ENCODE data around the gene RAE1.

The RAE1 gene, protein sequence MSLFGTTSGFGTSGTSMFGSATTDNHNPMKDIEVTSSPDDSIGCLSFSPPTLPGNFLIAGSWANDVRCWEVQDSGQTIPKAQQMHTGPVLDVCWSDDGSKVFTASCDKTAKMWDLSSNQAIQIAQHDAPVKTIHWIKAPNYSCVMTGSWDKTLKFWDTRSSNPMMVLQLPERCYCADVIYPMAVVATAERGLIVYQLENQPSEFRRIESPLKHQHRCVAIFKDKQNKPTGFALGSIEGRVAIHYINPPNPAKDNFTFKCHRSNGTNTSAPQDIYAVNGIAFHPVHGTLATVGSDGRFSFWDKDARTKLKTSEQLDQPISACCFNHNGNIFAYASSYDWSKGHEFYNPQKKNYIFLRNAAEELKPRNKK

DNA sequence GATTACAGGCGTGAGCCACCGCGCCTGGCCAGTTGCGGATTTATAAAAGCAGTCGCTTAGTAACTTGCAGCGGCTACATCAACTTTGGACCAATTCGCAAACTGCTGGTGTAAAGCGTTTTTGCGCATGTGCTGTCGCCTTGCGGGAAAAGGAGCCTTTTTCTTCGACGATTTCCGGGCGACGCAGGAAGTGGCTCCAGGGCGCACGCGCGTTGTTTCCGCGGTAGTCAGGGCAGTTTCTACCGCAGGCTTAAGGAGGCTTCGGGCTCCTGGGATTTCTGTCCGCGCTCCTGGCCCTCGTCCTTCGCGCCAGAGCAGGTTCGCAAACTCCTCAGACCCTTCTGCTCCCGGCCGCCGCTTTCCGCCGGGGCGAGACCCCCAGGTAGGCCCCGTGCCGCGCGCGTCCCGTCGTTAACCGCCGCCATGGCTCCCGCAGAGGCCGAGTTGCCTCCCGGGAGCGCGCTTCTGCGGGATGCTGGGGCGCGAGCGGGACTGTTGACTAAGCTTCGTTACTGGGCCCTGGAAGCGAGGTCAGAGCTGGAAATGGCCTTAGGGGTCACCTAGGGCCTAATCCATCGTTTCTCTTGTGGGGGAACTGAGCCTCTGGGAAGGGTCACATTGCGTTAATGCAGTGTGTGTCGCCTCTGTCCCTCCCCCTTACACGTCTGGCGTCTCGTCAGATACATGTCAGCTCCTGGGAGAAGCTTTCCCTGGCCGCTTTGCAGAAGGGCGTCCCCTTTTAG lies at the start of gene RAE1:
Gene RAE1, plus strand, starts transcription at position 214 of the 742 bp plus-strand sequence. CDS start 2,784 bp downstream, outside the sequence.
- DNase-seq (ENCODE audit: low read depth, low spot score) = peak; percentile 86

DNA sequence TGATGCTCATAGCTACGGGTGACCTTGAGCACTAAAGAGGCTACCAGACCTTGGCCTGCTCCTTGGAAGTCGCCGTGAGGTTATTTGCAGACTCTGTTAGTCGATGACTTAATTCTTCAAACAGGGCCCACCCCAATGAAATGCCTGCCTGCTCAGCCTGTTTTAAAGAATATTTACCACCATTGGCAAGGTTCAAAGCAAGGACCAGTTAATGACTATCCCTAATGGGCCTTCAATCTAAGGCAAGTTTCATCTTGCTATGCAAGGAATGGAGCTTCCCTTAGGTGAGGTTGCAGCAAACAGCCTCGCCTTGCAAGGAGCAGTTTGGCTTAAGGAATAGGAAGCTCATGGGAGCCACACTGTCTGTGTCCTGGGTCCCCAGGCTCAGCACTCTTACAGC lies 44.3 kb upstream of the RAE1 start:
- no peak for DNase-seq (ENCODE audit: low read depth, low spot score)

DNA sequence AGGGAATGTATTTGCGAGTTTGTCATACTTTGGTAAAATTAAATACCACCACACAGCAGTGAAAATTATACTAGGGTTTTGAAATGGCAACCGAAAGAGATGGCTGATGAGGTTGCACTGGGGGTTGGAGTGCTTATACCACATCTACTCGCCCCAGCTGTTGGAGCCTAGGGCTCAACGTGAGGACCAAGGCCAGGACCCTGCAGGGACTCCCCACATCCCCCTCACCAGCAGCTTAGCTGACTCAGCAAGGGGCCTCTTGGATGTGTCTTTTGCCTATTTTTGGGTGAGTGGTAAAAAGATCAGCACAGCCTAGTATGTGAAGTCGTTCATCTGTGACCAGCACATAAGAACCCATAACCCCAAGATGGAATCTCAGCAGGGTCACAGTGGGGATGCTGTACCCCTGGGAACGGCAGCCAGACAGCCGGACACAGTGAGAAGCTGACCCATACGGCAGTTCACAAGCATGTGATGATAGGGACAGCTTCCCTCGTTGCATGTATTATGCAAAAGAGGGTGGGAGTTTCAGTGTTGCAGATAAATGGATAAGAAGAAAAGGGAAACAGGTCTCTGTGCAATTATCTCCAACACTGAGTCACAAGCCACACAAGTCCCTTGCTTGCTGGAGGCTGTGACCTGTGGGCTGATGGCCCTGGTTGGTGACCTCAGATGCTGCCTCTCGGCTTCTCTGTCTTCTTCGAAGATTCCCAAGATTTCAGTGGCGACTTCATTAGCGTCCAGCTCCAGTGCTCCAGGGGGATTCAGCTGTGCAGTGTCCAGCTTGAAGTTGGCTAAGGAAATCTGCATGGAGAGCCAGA lies 42.4 kb upstream of the RAE1 start:
- DNase-seq (ENCODE audit: low read depth, low spot score) = no peak

DNA sequence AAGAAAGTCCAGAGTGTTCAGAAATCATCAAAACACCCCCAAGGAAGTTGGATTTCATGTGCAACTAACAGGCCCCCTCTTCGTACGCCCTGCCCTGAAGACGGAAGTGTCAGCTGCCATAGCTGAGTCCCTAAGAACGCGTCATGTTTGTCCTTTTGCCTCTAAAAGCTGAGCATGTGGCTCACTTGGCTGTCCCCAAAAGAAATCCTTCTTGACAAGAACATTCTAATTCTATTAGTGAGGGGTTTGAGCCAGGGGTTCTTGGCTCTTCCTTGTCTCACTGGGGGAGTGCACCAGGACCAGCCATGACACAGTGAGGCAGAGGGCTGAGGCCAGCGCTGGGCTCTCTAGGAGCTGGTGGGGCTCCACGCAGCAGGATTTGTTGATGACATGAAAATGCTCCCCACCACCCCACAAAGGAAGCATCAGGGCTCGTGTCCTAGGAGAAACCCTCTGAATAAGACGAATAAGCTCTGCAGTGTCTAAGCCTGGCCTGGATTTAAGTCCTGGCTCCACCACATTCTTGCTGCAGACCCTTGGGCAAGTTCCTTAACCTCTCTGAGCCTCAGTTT lies 41.4 kb upstream of the RAE1 start:
- DNase-seq (ENCODE audit: low read depth, low spot score) = no peak

DNA sequence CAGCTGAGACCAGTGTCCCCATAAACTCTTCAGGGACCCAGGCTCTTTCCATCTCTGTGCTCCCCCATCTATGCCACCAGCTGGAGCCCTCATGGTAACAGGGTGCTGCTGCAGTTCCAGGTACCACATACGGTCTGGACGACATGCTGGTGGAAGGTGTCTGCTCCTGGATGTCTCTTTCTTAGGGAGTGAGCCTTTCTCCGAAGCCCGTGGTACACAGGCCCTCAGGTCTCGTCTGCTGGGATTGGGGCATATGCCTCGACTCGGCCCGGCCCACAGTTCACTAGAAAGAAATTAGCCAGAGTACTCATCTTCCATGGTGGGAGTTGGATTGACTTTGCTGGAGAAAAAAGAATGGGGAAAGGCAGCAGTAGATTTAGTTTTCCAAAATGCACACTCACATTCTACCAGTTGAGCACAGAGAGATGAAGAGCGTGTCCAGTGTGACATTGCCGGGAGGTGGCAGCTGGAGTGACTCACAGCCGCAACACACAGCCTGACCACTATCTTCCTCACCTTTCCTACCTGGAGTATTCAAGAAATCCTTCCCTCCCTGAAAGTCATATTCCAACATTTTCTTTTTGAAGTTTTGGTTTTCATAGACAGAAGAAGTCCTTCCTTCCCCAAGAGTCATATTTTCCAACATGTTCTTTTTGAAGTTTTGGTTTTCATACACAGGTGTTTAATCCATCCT lies 40.1 kb upstream of the RAE1 start:
- no peak for DNase-seq (ENCODE audit: low read depth, low spot score)

DNA sequence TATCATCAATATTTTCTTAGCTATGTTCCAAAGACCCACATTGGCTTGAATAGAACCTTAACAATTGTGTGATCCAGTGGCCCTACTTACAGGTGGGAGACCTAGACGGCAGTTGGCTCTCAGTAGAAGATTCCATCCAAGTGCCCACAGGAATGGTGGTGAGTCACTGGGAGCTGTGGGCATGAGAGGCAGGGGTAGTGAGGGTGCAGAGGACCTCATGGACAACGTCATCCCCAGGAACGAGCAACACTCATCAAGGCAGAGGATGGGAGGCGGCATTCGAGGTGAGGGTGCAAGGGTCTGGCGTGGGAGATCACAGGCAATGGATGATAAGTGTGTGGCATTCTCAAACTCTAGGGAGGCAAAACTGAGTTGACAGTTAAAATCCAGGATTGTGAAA lies 38.9 kb upstream of the RAE1 start:
- no peak for DNase-seq (ENCODE audit: low read depth, low spot score)

DNA sequence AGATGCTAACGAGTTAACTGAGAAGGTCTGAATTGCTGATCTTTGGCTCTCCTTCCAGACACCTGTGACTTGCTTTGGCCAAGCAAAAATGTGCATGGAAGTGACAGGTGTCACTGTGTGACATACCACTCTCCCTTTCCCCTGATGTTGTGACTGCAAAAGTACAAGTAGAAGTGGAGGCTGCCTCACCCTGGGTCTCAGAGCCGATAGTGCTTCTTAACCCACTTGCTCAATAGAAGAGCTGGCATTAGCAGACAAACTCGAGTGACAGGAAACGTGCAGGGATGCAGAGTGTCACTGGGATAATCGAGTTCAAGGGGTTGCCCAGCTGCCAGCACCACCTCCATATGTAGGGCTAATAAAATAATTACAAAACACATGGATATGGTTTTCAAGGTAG lies 37.8 kb upstream of the RAE1 start:
- no peak for DNase-seq (ENCODE audit: low read depth, low spot score)

DNA sequence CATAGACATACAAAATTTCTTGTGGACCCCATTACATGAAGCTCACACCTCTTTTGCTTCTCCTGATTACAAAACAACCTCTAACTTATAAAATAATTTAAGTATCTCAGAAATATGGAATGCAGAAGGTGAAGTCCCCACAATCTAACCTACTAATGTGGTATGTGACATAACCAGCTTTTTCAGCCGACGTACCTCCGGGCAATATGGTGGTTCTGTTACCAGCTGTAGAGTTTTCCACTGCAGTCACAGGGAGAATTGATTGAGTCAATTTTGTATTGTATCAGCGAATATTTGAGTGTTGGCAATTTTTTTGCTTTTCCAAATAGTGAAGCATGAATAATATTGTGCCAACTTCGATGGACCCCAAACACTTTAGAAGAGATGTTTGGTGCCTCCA lies 37.1 kb upstream of the RAE1 start:
- DNase-seq (ENCODE audit: low read depth, low spot score) = no peak

DNA sequence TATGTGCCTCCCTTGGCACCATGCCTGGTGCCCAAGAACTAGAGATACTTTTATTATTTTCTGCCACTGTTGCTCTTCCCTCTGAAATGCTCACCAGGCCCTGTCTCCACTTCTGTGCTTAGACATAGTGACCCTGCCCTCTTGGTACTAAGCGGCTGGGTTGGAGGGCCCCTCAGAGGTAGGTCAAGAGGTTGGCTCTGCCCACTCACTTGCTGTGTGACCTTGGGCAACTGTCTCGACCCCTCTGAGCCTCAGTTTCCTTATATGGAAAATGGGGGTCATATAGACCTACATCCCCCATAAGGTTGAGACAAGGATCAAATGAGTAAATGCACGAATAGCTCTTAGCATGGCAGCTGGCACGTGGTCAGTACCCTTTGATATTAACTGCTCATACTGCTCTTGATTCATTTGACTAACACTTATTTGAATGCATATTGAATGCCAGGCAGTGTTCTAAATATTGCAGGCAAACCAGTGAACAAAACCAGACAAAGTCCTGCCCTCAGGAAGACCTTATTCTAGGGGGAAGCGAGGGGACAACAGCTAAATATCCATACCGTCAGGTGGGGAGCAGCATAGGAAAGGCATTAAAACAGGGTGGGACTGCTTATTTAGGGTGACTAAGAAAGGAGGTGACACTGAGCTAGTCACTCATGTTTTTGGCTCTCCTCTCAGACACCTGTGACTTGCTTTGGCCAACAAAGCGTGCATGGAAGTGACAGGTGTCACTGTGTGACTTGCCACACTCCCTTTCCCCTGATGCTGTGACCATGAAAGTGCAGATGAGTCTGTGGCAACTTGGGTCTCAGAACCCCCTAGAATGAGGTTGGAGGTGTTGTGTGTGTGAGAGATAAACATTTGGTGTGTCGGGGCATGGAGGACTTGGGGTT lies 35.7 kb upstream of the RAE1 start:
- DNase-seq (ENCODE audit: low read depth, low spot score) = no peak

DNA sequence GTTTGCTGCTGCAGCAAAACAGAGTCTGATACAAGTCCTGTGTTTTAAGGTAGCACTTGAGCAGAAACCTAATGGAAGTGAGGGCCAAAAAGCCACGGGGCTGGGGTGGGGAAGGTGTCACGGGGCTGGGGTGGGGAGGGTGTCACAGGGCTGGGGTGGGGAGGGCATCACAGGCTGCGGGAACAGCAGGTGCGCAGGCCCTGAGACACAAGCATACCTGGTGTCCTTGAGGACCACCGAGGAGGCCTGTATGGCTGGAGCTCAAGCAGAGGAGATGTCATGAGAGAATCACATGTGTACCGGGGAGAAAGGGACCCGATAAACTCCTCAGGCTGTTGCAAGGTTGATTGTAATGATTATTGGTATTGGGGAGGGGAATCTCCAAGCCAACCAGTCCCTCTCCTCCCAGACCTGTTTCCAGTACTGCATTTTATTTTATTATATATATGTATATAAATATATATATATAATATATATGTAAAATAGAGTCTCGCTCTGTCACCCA lies 35.0 kb upstream of the RAE1 start:
- DNase-seq (ENCODE audit: low read depth, low spot score) = no peak

DNA sequence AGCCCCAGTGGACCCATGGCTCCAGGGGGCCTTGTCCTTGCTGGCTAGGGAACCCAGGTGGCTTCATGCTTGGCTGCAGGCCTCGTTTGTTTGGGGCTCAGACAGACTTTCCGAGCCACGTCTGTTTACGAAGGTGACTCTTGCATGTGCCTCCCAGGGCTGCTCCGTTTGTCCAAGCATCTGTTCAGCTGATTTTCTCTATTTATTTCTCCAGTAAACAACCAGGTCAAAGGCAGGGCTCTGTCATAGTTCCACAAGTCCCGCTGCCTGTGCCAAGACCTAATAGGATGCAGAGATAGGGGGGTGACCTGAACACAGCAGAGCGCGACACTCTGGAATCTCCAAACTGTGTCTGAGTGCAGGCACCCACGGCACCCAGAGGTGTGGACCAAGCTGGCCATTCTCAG lies 34.3 kb upstream of the RAE1 start:
- no peak for DNase-seq (ENCODE audit: low read depth, low spot score)

DNA sequence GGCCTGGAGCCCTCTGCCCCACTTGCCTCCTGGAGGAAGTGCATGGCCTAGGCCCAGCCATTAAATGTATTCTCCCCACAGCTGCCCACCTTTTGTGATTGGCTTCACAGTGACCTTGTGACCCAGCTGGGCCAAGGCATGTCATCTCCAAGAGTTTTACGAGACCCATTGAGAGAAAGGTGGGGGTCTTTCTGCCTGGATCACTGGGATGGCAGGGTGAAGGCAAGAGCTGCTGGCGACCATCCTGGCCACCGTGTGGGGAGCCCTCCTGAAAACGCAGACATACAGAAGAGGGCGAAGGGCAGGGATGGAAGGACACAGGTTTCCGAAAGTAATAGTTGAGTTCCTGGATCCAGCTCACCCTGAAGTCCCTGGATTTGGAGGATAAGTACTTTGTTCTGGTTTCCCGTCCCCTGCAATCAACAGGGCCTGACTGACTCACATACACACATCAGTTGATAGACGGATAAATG lies 33.7 kb upstream of the RAE1 start:
- no peak for DNase-seq (ENCODE audit: low read depth, low spot score)

DNA sequence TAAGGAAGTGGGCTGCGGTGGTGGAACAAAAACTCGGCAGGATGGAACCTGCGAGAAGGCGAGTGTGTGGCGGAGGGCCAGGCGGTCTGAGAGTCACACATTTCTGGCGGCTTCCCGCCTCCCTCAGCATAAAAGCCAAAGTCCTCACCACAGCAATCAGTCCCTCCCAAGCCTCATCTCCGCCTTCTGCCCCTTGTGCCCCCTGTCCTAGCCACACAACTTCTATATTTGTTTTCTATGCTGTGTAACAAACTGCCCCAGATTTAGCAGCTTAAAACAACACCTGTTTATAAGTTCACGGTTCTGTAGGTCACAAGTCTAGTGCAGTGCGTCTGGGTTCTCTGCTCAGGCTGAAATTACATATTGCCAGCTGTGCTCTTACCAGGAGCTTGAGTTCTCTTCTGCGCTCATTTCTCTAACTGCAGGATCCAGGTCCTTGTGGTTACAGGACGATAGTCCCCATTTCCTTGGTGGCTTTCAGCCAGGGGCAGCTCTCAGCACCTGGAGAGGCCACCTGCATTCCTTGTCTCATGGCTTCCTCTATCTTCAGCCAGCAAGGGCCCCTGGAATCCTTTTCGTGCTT lies 33.2 kb upstream of the RAE1 start:
- DNase-seq (ENCODE audit: low read depth, low spot score) = no peak

DNA sequence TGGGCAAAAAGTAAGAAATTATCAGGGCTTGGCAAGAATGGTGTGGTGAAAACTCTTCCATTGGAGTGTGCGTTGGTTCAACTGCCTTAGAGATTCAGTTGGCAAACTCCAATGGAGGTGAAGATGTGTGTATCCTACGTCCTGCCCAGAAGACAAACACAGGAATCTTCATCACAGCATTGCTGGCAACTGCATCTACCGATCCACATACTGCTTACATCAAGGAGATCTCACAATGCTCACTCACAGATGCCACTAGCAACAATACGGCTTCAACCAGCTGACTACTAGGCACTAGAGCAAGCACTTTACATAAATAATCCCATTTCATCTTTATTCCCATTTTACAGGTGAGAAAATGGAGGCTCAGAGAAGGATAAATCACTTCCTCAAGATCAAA lies 31.5 kb upstream of the RAE1 start:
- no peak for DNase-seq (ENCODE audit: low read depth, low spot score)

DNA sequence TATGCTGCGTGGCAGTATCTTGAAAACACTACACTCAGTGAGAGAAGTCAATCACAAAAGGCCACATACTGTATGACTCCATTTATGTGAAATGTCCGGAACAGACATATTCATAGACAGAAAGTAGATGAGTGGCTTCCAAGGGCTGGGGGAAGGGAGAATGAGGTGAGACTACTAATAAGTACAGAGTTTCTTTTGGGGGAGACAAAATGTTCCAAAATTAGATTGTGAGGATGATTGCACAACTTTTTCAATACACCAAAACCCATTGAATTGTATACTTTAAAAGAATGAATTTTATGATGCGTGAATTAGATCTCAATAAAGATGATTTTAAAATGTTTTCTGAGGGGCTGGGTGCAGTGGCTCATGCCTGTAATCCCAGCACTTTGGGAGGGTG lies 30.7 kb upstream of the RAE1 start:
- no peak for DNase-seq (ENCODE audit: low read depth, low spot score)

DNA sequence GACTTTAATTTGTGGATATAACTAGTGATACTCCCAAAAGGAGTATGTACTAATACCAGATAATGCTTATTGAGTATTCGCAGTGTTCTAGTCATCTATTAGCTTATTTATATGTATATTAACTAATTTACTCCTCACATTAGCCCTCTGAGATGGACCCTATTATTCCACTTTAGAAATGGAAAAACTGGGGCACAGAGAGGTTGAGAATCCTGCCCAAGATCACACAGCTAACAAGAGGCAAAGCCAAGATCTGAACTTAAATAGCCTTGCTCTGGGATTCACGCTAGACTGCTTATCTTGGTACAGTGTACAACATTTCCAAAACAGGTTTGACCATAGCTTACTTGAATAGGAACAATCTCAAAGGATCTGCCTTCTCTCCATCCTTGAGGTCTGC lies 29.9 kb upstream of the RAE1 start:
- DNase-seq (ENCODE audit: low read depth, low spot score) = no peak

DNA sequence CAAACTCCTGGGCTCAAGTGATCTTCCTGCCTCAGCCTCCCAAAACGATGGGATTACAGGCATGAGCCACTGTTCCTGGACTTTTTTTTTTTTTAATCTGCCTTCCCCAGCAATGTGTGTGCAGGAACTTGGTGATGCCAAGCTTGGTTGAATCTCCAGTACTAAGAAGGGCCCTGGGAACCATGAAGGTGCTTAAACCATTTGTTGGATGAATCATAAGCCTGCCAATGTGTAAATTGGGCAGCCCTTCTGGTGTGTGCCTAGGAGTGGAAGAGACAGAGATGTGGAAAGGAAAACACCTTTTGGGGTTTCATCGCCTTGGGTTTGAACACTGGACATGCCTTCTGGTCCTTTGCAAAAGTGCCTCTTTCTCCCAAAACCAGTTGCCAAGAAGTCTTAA lies 28.6 kb upstream of the RAE1 start:
- no peak for DNase-seq (ENCODE audit: low read depth, low spot score)

DNA sequence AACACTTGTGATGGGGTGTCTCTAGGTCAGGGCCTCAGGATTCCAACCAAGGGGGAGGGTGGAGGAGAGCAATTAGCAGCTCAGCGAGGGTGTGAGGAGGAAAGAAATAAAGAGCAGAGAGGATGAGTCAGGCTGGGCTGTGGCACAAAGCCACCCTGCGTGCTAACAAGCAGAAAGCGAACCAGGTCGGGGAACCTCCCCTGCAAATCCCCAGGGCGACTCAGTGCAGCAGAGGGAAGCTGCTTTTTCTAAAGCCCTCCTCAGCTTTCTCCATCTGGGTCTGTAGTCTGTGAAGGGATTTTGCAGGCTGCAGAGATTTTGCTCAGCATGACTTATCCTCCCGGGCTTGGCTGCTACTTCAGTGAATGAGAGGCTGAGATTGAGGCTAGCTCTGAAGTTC lies 28.0 kb upstream of the RAE1 start:
- no peak for DNase-seq (ENCODE audit: low read depth, low spot score)

DNA sequence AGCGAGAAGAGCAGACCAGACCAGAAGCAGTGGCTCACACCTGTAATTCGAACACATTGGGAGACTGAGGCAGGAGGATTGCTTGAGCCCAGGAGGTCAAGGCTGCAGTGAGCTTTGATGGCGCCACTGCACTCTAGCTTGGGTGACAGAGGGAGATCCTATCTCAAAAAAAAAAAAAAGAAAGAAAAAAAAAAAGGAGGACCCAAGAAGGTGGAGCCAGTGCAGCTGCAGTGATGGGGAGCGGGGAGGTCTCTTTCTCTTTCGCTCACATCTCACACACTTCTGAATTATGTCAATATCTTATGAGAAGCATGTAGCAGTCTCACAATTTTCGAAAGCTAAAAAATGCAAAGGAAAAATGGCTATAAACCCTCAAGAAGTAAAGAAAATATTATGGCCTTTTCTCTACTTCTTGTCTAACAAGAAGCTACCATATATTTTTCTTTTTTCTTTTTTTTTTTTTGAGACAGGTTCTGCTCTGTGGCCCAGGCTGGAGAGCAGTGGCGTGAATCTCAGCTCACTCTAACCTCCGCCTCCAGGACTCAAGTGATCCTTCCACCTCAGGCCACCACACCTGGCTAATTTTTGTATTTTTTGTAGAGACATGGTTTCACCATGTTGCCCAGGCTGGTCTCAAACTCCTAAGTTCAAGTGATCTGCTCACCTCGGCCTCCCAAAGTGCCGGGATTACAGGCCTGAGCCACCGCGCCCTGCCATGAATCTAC lies 25.3 kb upstream of the RAE1 start:
- no peak for DNase-seq (ENCODE audit: low read depth, low spot score)
